Measurements from ENCODE around the gene PDZD7.

PDZD7 gene

GRCh38 chr10:101031128-101031795, at the start of gene PDZD7, which contains the start of gene SFXN3:
Gene PDZD7, minus strand, starts transcription at chr10:101031129. Its CDS starts 910 bp downstream, at chr10:101030219.
Gene SFXN3, plus strand, starts transcription at chr10:101031234. Its CDS starts 3,461 bp downstream, at chr10:101034695.
- DNase-seq: peak; percentile 98

- no peak for DNase-seq
Observed at GRCh38 chr10:101079874-101080273, 48.9 kb upstream of the PDZD7 start.

DNA sequence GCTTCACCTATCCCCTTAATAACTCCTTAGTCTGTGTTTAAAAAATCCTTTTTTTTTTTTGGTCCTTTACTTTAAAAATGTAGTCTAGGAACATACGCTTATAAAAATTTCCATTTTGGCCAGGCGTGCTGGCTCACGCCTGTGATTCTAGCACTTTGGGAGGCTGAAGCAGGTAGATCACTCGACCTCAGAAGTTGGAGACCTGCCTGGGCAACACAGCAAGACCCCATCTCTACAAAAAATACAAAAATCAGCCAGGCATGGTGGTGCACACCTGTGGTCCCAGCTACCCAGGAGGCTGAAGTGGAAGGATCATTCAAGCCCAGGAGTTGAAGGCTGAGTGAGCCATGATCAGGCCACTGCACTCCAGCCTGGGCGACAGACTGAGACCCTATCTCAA, 45.7 kb upstream of the PDZD7 start:
- no peak for DNase-seq

GRCh38 chr10:101075775-101076174, 44.8 kb upstream of the PDZD7 start:
- no peak for DNase-seq

- no peak for DNase-seq
Observed at GRCh38 chr10:101073631-101074030, 42.7 kb upstream of the PDZD7 start.

DNA sequence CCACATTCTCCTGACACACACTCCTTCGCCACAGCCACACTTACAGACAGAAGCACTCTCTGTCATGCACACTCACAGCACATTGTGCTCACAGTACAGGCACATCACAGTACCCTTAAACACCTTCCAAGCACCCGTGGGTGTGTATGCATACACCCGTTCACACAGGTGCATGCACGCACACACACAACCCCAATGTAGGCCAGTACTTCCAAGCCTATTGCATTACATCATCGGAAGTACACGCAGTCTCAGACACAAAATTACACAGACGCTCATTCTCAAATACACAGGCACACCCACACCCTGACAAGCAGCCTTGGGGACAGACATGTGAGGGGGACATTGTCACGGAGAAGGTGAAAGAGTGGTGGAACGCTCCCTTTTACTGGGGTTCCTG, 42.0 kb upstream of the PDZD7 start:
- no peak for DNase-seq

DNA sequence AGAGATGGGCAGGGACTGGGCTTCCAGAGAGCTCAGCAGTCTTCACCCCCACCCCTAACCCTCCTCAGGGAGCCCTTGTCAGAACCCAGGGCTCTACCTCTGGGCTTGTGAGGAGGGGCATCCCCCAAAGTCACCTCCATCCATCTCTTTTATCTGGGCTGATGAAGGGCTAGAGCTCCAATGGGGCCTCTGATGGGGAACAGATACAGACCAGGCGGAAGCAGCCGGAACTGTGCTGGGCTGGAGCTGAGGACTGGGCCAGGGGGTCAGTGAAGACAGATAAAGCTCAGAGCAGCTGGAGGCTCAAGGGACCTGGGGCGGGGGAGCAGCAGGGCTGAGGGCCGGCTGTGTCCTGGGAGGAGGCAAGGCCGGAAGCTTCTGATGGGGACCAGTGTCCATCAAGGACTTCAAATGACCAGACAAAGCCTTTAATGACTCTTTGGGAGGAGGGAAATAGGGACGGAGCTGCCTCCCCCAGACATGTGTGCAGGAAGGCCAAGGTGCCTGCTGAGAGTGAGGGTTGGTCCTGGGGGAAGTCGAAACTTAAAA, 41.0 kb upstream of the PDZD7 start:
- no peak for DNase-seq

- DNase-seq: no peak
Observed at GRCh38 chr10:101071267-101071884, 40.4 kb upstream of the PDZD7 start.

DNA sequence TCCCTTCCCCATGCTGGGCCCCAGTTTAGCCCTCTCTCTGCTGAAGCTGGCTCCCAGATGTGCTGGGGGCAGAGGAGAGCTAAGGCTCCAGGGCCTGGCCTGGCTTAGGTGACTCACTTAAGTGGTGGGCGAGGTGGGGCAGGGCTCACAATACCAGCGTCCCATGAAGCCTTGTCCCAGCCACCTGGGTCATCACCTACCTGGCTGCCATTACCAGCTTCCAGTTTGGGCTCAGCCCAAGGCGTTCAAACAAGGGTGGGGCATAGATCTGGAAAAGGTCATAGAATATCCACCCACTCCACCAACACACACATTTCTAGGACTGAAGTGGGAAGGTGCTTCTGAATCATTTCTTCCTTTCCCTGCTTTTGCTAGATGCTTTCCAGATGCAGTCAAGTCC, 39.2 kb upstream of the PDZD7 start:
- DNase-seq: no peak

DNA sequence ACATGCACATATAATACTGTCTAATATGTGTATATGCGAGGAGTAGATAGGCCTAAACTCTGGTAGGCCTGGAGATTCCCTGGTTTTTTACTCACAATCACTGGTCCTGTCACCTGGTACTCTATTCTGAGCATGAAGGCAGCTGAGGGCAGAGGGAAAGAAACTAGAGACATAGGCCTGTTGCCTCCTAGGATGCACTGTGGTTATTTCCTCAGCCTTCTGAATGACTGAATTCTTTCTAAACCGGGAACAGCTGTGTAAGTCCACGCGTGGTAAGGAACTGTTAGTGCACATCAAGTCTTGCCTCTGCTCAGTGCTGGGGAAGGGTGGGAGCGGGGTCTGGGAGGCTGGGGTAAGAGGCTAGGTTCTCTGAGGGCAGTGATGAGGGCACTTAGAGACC, 38.5 kb upstream of the PDZD7 start:
- DNase-seq: no peak

DNA sequence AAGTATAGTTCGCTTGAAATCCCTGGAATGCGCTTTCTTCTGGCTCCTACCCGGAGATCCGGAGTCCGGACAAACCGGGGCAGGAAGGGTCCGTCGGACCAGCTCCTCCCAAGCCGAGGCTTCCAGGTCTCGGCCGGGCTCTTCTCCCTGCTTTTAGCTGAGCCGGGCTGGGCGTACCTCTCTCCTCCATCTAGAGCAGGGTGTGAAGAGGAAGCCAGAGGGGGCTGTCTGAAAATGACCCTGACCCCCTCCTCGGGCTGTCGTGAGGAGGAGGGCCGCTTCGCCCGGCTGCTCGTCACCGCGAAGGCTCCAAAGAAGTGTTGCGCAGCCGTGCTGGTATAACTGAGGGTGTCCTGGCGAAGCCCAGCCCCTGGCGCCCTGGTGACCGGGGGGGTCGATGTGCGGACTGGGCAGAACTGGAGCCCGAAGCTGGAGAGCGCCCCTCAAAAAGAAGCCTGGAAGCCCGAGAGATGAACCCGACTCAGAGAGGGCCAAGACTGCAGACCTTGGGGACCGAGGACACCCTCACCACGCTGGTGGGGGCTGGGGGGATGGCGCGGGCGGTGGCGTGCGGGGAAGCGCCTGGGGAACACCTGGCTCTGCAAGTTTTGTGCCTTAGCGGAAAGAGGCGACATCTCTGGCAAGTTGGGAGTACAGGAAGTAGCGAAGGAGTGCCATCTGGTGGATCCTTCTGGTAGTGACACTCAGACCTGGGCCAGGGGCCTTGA, 36.6 kb upstream of the PDZD7 start:
- peak; percentile 88 for DNase-seq

DNA sequence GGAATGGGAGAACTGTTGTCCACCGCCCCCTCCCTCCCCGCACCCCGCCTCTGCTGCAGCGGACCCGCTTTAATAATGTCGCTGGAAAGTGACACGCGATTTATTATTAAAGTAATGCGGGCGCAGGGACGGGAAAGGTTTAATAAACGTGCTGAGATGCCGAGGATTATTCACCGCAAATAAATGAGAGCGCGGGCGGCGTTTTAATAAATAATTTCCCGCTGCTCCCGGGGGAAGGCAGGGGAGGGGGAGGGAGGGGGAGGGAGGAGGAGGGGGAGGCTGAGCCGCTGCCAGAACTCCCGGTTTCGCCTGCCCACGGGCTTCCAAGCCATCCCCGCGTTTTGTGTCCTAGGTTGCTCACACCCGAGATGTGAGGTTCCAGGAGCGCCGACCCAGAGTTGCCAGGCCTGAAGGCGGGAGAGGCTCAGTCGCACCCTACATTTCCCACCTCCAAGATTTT, 36.0 kb upstream of the PDZD7 start:
- no peak for DNase-seq

GRCh38 chr10:101066146-101066895, 35.4 kb upstream of the PDZD7 start:
- peak; percentile 73 for DNase-seq

- no peak for DNase-seq
Observed at GRCh38 chr10:101065481-101066145, 34.7 kb upstream of the PDZD7 start.

DNA sequence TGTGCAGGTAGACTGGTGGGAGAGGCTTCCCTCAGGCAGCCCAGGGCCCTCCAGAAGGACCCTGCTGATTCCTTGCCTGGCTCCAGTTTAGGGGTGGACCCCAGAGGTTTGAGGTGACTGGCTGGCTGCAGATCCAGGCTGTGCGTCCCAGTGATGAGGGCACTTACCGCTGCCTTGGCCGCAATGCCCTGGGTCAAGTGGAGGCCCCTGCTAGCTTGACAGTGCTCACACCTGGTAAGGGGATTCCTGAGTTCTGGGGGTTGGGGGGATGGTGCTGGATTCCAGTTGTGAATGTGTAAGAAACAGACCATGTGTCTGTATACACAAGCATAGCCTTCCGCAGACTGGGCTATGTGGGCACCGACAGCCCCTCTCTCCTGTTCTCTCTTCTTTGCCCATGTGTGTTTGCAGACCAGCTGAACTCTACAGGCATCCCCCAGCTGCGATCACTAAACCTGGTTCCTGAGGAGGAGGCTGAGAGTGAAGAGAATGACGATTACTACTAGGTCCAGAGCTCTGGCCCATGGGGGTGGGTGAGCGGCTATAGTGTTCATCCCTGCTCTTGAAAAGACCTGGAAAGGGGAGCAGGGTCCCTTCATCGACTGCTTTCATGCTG, 33.6 kb upstream of the PDZD7 start:
- DNase-seq: no peak

DNA sequence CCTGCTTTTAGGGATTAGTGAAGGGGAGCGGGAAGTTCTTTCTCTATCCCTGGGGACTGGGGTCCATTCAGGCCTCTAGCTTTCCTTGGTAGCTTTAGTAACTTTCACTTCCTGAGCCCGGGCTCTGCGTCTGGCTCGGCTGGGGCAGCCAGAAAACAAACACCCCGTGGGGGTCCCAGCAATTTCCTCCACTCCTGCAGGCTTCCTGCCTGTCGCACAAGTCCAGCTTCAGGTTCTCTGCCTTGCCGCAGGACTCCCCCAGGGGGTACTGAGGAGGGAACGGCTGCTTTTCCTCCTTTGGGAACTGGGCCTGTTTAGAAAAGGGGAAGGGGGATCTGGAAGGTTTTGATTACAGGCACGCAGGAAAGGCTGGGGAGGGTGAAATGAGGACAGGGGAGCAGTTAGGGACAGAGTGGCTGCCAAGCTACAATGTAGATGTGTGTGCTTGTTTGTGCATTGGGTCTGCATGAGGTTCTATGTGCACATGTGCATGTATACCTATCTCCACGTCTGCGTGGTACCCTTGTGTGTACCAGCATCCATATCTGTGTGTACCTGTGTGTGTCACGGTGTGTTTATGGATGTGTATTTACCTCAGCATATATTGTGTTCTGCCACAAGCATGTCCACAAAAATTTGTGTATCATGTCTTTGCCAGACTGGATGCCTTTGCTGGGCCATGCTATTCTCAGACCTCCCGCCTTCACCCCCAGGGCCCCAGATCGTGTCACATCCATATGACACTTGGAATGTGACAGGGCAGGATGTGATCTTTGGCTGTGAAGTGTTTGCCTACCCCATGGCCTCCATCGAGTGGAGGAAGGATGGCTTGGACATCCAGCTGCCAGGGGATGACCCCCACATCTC, 32.9 kb upstream of the PDZD7 start:
- no peak for DNase-seq

- no peak for DNase-seq
Observed at GRCh38 chr10:101063050-101063525, 32.2 kb upstream of the PDZD7 start.

GRCh38 chr10:101062232-101063049, 31.5 kb upstream of the PDZD7 start:
- peak; percentile 82 for DNase-seq

DNA sequence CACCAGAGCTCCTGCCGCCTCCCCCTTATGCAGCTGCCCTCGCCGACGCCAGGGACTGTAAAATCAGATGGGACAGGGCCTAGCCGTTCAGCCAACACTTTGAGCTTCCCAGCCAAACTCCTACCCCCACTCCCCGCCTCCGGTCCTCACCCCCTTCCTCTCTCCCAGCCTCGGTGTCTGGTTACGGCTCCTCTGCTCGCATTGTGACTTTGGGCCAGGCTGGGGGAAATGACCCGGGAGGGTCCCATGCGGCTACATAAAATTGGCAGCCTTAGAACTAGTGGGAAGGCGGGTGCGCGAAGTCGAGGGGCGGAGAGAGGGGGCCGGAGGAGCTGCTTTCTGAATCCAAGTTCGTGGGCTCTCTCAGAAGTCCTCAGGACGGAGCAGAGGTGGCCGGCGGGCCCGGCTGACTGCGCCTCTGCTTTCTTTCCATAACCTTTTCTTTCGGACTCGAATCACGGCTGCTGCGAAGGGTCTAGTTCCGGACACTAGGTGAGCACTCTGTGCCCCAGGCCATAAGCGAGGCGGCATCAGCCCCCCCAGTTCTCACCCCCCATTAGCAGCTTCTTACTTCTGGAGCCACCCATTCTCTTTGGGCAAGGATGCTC, 30.8 kb upstream of the PDZD7 start, which contains the start of gene KAZALD1:
Gene KAZALD1, plus strand, starts transcription at position 366 of the 608 bp plus-strand sequence. CDS start 604 bp downstream, outside the sequence.
- no peak for DNase-seq
